ENCODE data around the gene SPEG. TPM values are rescaled to one million over a fixed set of nuclear protein-coding genes. Genes with fewer than 3 reads are reported as not detected.

Gene SPEG
- total RNA-seq, 1 donor from 2014 or later, result 145 TPM

- no peak for TF ChIP-seq CTCF (IDR thresholded peaks at IDR 0.05; ENCODE audit: borderline replicate concordance)
- H3K9me3 ChIP-seq (replicated peaks), result no peaks in the 10 kb centered on the region
- H3K27ac ChIP-seq (replicated peaks), result no peak overlapping the region
- DNase-seq, result no peak
- peaks cover 98% of the 10 kb centered on the region for H3K27me3 ChIP-seq (ENCODE audit: low read depth)
- no peak overlapping the region for H3K4me3 ChIP-seq
- peaks cover 30% of the 10 kb centered on the region for H3K4me1 ChIP-seq
- no peaks in the 10 kb centered on the region for H3K36me3 ChIP-seq
- intact Hi-C loops (cut with micrococcal nuclease), result no loop called here
These were observed 84.9 kb downstream of the SPEG start for GRCh38 chr2:219519526-219519916.

- Histone ChIP-seq H3K27ac (replicated peaks) (no peak overlapping the region), H3K36me3 (no peaks in the 10 kb centered on the region), H3K4me1 (peaks cover 27% of the 10 kb centered on the region), H3K27me3 (ENCODE audit: low read depth) (peaks cover 98% of the 10 kb centered on the region), H3K9me3 (replicated peaks) (no peaks in the 10 kb centered on the region), H3K4me3 (no peak overlapping the region)
- no peak for DNase-seq
- intact Hi-C loops (cut with micrococcal nuclease), result loop anchor here (10.0 kb wide), 1 partner anchor 65 kb away; no protein-coding TSS in a partner anchor
- TF ChIP-seq CTCF (IDR thresholded peaks at IDR 0.05; ENCODE audit: borderline replicate concordance), result no peak
These were observed 85.4 kb downstream of the SPEG start for GRCh38 chr2:219520079-219520478.

- peak; percentile 68 for TF ChIP-seq CTCF (IDR thresholded peaks at IDR 0.05; ENCODE audit: borderline replicate concordance)
- Histone ChIP-seq H3K9me3 (replicated peaks) (no peaks in the 10 kb centered on the region), H3K27me3 (ENCODE audit: low read depth) (peaks cover 98% of the 10 kb centered on the region), H3K27ac (replicated peaks) (peak overlapping the region; percentile 47), H3K36me3 (no peaks in the 10 kb centered on the region), H3K4me3 (peak overlapping the region; percentile 32), H3K4me1 (peaks cover 35% of the 10 kb centered on the region)
- DNase-seq, result no peak
- intact Hi-C loops (cut with micrococcal nuclease), result loop anchor here (10.0 kb wide), 1 partner anchor 66 kb away; no protein-coding TSS in a partner anchor
These were observed 86.6 kb downstream of the SPEG start for GRCh38 chr2:219521066-219521880.

GRCh38 chr2:219522111-219523030, 87.7 kb downstream of the SPEG start:
- Histone ChIP-seq H3K4me1 (peaks cover 46% of the 10 kb centered on the region), H3K4me3 (peak overlapping the region; percentile 49), H3K9me3 (replicated peaks) (no peaks in the 10 kb centered on the region), H3K27me3 (ENCODE audit: low read depth) (peaks cover 98% of the 10 kb centered on the region), H3K27ac (replicated peaks) (peak overlapping the region; percentile 47), H3K36me3 (no peaks in the 10 kb centered on the region)
- no peak for TF ChIP-seq CTCF (IDR thresholded peaks at IDR 0.05; ENCODE audit: borderline replicate concordance)
- DNase-seq, result no peak
- intact Hi-C loops (cut with micrococcal nuclease), result loop anchor here (10.0 kb wide), 1 partner anchor 68 kb away; no protein-coding TSS in a partner anchor

GRCh38 chr2:219523031-219523671, 88.5 kb downstream of the SPEG start:
- Histone ChIP-seq H3K27ac (replicated peaks) (no peak overlapping the region), H3K27me3 (ENCODE audit: low read depth) (peaks cover 98% of the 10 kb centered on the region), H3K36me3 (no peaks in the 10 kb centered on the region), H3K4me1 (peaks cover 47% of the 10 kb centered on the region), H3K9me3 (replicated peaks) (no peaks in the 10 kb centered on the region), H3K4me3 (peak overlapping the region; percentile 49)
- intact Hi-C loops (cut with micrococcal nuclease), result loop anchor here (10.0 kb wide), 1 partner anchor 68 kb away; no protein-coding TSS in a partner anchor
- no peak for DNase-seq
- TF ChIP-seq CTCF (IDR thresholded peaks at IDR 0.05; ENCODE audit: borderline replicate concordance), result no peak
